Adrenal gland (tissue), 12 donors: ENCODE measurements around the gene RRBP1. TPM values are rescaled to one million over a fixed set of nuclear protein-coding genes. Genes with fewer than 3 reads are reported as not detected.

ENCODE experiments used
- DNase-seq, 7 donors: peaks; one replicate each; pipeline ENCODE4 v3.0.0-alpha.2; 2019 to 2020
- H3K27ac ChIP-seq, 5 donors: fragments of 200-600 bp; sonication (generic) in 4 of 5; 1 replicate in 3 of 5; 2 replicates in 2 of 5; pipeline versions ENCODE4 v1.5.1 to v1.8.0; 2016 to 2020; ENCODE audit warnings: mild to moderate bottlenecking in 1 of 5
- H3K27me3 ChIP-seq: fragments of 200-600 bp; 2 replicates; pipeline ENCODE4 v1.8.0; 2021
- H3K36me3 ChIP-seq, 2 donors: fragments of 200-600 bp; replicated peaks in 1 of 2; 1 replicate in 1 of 2; 2 replicates in 1 of 2; pipeline versions ENCODE4 v1.5.1 to v1.8.0; 2018 to 2022
- H3K4me1 ChIP-seq, 2 donors: fragments of 200-600 bp; replicated peaks in 1 of 2; 1 replicate in 1 of 2; 2 replicates in 1 of 2; pipeline versions ENCODE4 v1.5.1 to v1.8.0; 2018 to 2021
- H3K4me3 ChIP-seq, 4 donors: fragments of 200-600 bp; sonication (generic) in 3 of 4; one replicate each; pipeline ENCODE4 v1.5.1; 2016 to 2018
- H3K9me3 ChIP-seq, 3 donors: fragments of 200-600 bp; sonication (generic) in 1 of 3; replicated peaks in 1 of 3; 1 replicate in 2 of 3; 2 replicates in 1 of 3; pipeline versions ENCODE4 v1.5.1 to v1.8.0; 2016 to 2021
- POLR2A ChIP-seq, 2 donors: fragments of 450-650 bp; IDR thresholded peaks; one replicate each; pipeline ENCODE4 v1.6.1; 2017; ENCODE audit warnings: antibody characterized with exemption in 2 of 2, mild to moderate bottlenecking in 2 of 2, moderate library complexity in 1 of 2
- WGBS, 4 donors: extraction: QIAGEN DNeasy Blood & Tissue Kit in 2 of 4; methylation state at CpG; one replicate each; pipeline versions ENCODE4 v1.1.5 to v1.1.7; 2013 to 2017; 5-methylcytosine and 5-hydroxymethylcytosine counted together
- intact Hi-C, 2 donors: fragments of 100-400 bp; cut with DNase I; formaldehyde crosslinking; loops; one replicate each; pipeline versions ENCODE4 v1.14.1 to v1.15.0; 2022 to 2023
- polyA plus RNA-seq, 3 donors: library from polyadenylated mRNA; stranded (reverse); fragments of 200-250 nt in 2 of 3; fragments of 350-450 nt in 1 of 3; fragmentation: Illumina TruSeq in 1 of 3; extraction: RNeasy Lipid Tissue Mini Kit (QIAGEN cat#74804) in 1 of 3; gene quantifications; one replicate each; pipeline ENCODE4 v1.2.3, GENCODE V29; 2013 to 2014
- total RNA-seq, 9 donors: library from RNA; depleted of rRNA in 4 of 9; stranded (reverse); fragments of >200 nt in 4 of 9; fragments of 120-200 nt in 1 of 9; fragmentation: NEBNext Ultra II Directional in 1 of 9; extraction: Animal tissue kit (Norgen Biotek cat#: 25700) in 1 of 9; gene quantifications; one replicate each; pipeline versions ENCODE4 v1.1.0 to v1.2.4, GENCODE V29; 2013 to 2023
- TF ChIP-seq, protein P1 (sequence below), 6 experiments: fragments of 450-650 bp in 4 of 6; fragments of 200-600 bp in 2 of 6; sonication (generic) in 1 of 6; IDR thresholded peaks; 1 replicate in 5 of 6; 2 replicates in 1 of 6; pipeline versions ENCODE4 v1.5.1 to v1.8.0; 2016 to 2021; ENCODE audit warnings: antibody characterized with exemption in 6 of 6, mild to moderate bottlenecking in 2 of 6, moderate library complexity in 1 of 6
- donor health status: healthy with polysubstance abuse.
- donor health status: Bipolar disorder and iron deficiency.
- donor health status: DM: yes; HTN: yes; CAD: no.
- donor health status: DM: no; HTN: no; CAD: no.
- donor health status: DM: no; HTN: no; CAD: no.
- donor health status: DM: yes; HTN: yes; CAD: no.

Gene RRBP1
- total and polyA plus RNA-seq, 12 donors: 73.9 to 261 (median 122) TPM

DNA sequence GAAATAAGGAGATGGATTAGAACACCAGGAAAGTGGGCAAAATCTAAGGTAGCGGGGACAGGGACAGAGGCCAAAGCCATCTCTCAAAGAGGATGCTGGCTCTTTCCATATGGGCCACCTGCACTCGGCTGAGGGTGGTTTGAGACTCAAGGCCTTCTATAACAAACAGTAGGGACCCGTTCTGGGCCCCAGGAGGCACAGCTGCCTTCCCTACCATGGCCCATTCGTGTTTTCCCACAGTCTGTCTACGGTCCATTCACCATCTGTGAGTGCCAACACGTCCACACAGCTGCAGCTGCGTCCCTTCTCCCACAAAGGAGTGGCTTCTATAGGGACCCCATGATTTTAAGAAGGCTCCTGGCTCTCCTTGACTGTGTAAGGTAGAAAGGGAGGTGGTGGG lies 18.6 kb upstream of the RRBP1 start:
- Histone ChIP-seq H3K4me1 (no peaks in the 10 kb centered on the region), H3K4me3 (no peak overlapping the region), H3K27me3 (no peaks in the 10 kb centered on the region), H3K27ac (no peak overlapping the region), H3K36me3 (no peaks in the 10 kb centered on the region), H3K9me3 (no peaks in the 10 kb centered on the region)
- DNase-seq: no peak
- TF ChIP-seq POLR2A (IDR thresholded peaks at IDR 0.05): no peak
- TF ChIP-seq, protein P1, sequence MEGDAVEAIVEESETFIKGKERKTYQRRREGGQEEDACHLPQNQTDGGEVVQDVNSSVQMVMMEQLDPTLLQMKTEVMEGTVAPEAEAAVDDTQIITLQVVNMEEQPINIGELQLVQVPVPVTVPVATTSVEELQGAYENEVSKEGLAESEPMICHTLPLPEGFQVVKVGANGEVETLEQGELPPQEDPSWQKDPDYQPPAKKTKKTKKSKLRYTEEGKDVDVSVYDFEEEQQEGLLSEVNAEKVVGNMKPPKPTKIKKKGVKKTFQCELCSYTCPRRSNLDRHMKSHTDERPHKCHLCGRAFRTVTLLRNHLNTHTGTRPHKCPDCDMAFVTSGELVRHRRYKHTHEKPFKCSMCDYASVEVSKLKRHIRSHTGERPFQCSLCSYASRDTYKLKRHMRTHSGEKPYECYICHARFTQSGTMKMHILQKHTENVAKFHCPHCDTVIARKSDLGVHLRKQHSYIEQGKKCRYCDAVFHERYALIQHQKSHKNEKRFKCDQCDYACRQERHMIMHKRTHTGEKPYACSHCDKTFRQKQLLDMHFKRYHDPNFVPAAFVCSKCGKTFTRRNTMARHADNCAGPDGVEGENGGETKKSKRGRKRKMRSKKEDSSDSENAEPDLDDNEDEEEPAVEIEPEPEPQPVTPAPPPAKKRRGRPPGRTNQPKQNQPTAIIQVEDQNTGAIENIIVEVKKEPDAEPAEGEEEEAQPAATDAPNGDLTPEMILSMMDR (IDR thresholded peaks at IDR 0.05): no peak
- intact Hi-C loops: no loop called here
- 77 to 94% (median 84%) methylated on average over 7 of the region's 7 CpGs for WGBS, 4 donors

DNA sequence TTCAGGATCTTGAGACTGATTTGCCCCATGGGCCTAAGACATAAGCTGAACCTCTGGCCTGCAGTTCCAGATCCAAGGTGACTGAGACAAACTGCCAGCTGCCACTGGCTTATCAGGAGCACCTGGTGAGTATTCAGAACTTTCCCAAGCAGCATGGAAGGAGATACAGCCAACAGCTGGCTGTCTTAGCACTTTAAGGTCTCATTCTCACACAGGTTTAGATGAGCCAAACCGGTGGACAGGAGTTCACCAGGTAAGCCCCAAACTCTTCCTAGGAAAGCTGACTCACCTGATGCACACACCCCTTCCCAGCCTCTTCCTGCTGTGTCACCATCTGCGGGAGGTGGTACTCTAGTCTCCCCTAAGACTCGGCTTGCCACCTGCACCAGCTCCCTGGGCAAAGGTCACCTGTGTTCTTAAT lies 17.9 kb upstream of the RRBP1 start, which contains the start of gene BANF2:
Gene BANF2, plus strand, starts transcription at position 36 of the 421 bp plus-strand sequence. CDS start 25,060 bp downstream, outside the sequence.
- Histone ChIP-seq H3K9me3 (no peaks in the 10 kb centered on the region), H3K27me3 (no peaks in the 10 kb centered on the region), H3K4me3 (no peak within 1 kb of the TSS), H3K36me3 (no peaks in the 10 kb centered on the region), H3K27ac (no peak within 1 kb of the TSS), H3K4me1 (no peaks in the 10 kb centered on the region)
- WGBS, 4 donors: 61 to 100% (median 67%) methylated on average over 1 to 3 of the region's 3 CpGs
- intact Hi-C loops: no loop called here
- TF ChIP-seq, protein P1 (IDR thresholded peaks at IDR 0.05): no peak
- DNase-seq: no peak

DNA sequence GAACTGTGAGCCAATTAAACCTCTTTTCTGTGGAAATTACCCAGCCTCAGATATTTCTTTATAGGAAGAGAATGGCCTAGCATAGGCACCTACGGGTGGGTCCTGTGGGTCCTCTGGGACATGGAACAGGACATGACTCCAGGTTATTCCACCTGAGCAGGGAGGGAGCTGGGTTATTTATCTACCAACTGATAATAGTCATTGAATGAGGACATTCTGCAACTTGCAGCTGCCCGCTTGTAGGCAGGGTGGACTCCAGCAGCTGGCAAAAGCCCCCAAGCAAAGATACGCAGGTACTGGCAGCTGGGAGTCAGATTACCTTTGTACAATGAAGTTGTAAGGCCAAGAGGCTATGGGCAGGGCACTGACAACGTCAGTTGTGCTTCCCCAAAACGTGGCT lies 16.3 kb upstream of the RRBP1 start:
- Histone ChIP-seq H3K27ac (no peak overlapping the region), H3K36me3 (no peaks in the 10 kb centered on the region), H3K9me3 (no peaks in the 10 kb centered on the region), H3K27me3 (no peaks in the 10 kb centered on the region), H3K4me1 (no peaks in the 10 kb centered on the region), H3K4me3 (no peak overlapping the region)
- TF ChIP-seq, protein P1 (IDR thresholded peaks at IDR 0.05): no peak
- no peak for TF ChIP-seq POLR2A (IDR thresholded peaks at IDR 0.05)
- WGBS, 4 donors: 57 to 89% (median 73%) methylated on average over 3 to 5 of the region's 5 CpGs
- no peak for DNase-seq
- intact Hi-C loops: no loop called here

DNA sequence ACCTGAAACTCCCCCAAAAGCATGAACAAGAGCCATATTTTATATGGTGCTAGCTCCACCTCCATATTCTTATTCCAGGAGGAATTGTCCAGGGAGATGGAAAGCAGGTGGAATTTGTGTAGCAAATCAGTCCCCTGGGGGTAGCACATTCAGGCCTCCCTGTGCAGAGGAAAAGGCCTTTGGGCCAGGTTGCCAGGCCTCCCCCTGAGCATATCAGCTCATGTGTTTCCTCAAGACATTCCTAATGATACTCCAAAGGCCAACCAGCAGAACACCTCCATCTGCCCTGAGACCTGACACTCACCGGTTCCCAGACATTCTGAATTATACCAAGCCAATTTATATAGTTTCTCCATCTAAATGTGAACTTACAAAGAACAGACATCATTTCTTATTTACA lies 15.1 kb upstream of the RRBP1 start:
- Histone ChIP-seq H3K4me1 (no peaks in the 10 kb centered on the region), H3K4me3 (no peak overlapping the region), H3K36me3 (no peaks in the 10 kb centered on the region), H3K9me3 (no peaks in the 10 kb centered on the region), H3K27ac (no peak overlapping the region), H3K27me3 (no peaks in the 10 kb centered on the region)
- TF ChIP-seq POLR2A (IDR thresholded peaks at IDR 0.05): no peak
- TF ChIP-seq, protein P1 (IDR thresholded peaks at IDR 0.05): no peak
- 86 to 100% (median 99%) methylated on average over 1 of the region's 1 CpG for WGBS, 4 donors
- no peak for DNase-seq
- intact Hi-C loops: no loop called here
